Subcutaneous abdominal adipose tissue (tissue), 5 donors: ENCODE data around the gene OLFML2A.

Source experiments
- H3K27ac ChIP-seq: one replicate; pipeline ENCODE4 v1.7.0; 2013; ENCODE audit warnings: low read depth, mild to moderate bottlenecking, inconsistent platforms, low read length, moderate library complexity
- H3K27me3 ChIP-seq, 5 donors: one replicate each; pipeline ENCODE4 v1.7.0; 2013; ENCODE audit warnings: low read length in 5 of 5, inconsistent platforms in 1 of 5; ENCODE audit not compliant: control insufficient read depth in 5 of 5, insufficient read depth in 4 of 5
- H3K36me3 ChIP-seq, 5 donors: one replicate each; pipeline ENCODE4 v1.7.0; 2013; ENCODE audit warnings: low read length in 5 of 5; ENCODE audit not compliant: control insufficient read depth in 5 of 5, insufficient read depth in 5 of 5
- H3K4me1 ChIP-seq, 5 donors: one replicate each; pipeline ENCODE4 v1.7.0; 2013; ENCODE audit warnings: low read length in 5 of 5, mild to moderate bottlenecking in 3 of 5, moderate library complexity in 1 of 5; ENCODE audit not compliant: control insufficient read depth in 5 of 5, insufficient read depth in 5 of 5
- H3K4me3 ChIP-seq, 5 donors: one replicate each; pipeline ENCODE4 v1.7.0; 2013; ENCODE audit warnings: low read length in 5 of 5, low read depth in 1 of 5
- H3K9ac ChIP-seq, 5 donors: one replicate each; pipeline ENCODE4 v1.7.0; 2013; ENCODE audit warnings: low read length in 5 of 5, mild to moderate bottlenecking in 4 of 5, moderate library complexity in 3 of 5
- H3K9me3 ChIP-seq, 5 donors: one replicate each; pipeline ENCODE4 v1.7.0; 2013; ENCODE audit warnings: low read length in 5 of 5; ENCODE audit not compliant: control insufficient read depth in 5 of 5
- donor health status: healthy.
- donor health status: healthy.
- donor health status: healthy.
- donor health status: healthy.
- donor health status: healthy.

Gene OLFML2A

GRCh38 chr9:124805186-124805585, 28.3 kb downstream of the OLFML2A start:
- Histone ChIP-seq H3K27me3 (no peaks in the 10 kb centered on the region), H3K27ac (no peak overlapping the region), H3K9ac (no peak overlapping the region), H3K4me3 (no peak overlapping the region), H3K9me3 (no peaks in the 10 kb centered on the region), H3K4me1 (peaks cover 2 to 20% (median 16%) of the 10 kb centered on the region in 5 donors), H3K36me3 (peaks cover 0 to 21% (median 8%) of the 10 kb centered on the region in 5 donors)

GRCh38 chr9:124808246-124808956, 31.5 kb downstream of the OLFML2A start:
- H3K9ac ChIP-seq = no peak overlapping the region
- no peak overlapping the region for H3K4me3 ChIP-seq
- H3K27me3 ChIP-seq = no peaks in the 10 kb centered on the region
- peaks cover 0 to 26% (median 11%) of the 10 kb centered on the region in 5 donors for H3K36me3 ChIP-seq
- peaks cover 0 to 9% (median 6%) of the 10 kb centered on the region in 5 donors for H3K4me1 ChIP-seq
- no peaks in the 10 kb centered on the region for H3K9me3 ChIP-seq
- H3K27ac ChIP-seq = no peak overlapping the region

- Histone ChIP-seq H3K9ac (no peak overlapping the region), H3K27ac (no peak overlapping the region), H3K4me3 (no peak overlapping the region), H3K27me3 (no peaks in the 10 kb centered on the region), H3K36me3 (peaks cover 0 to 24% (median 11%) of the 10 kb centered on the region in 5 donors), H3K4me1 (peaks cover 0 to 9% (median 6%) of the 10 kb centered on the region in 5 donors), H3K9me3 (no peaks in the 10 kb centered on the region)
These were observed 32.3 kb downstream of the OLFML2A start for GRCh38 chr9:124809211-124809610.

- no peaks in the 10 kb centered on the region for H3K27me3 ChIP-seq
- H3K9me3 ChIP-seq = no peaks in the 10 kb centered on the region
- no peak overlapping the region for H3K9ac ChIP-seq
- no peak overlapping the region for H3K27ac ChIP-seq
- H3K4me3 ChIP-seq = no peak overlapping the region
- peaks cover 0 to 9% (median 6%) of the 10 kb centered on the region in 5 donors for H3K4me1 ChIP-seq
- peaks cover 0 to 24% (median 11%) of the 10 kb centered on the region in 5 donors for H3K36me3 ChIP-seq
These were observed 33.0 kb downstream of the OLFML2A start for GRCh38 chr9:124809741-124810500.

GRCh38 chr9:124810663-124811355, 33.9 kb downstream of the OLFML2A start:
- peaks cover 0 to 9% (median 6%) of the 10 kb centered on the region in 5 donors for H3K4me1 ChIP-seq
- H3K27me3 ChIP-seq = no peaks in the 10 kb centered on the region
- H3K9me3 ChIP-seq = no peaks in the 10 kb centered on the region
- no peak overlapping the region for H3K4me3 ChIP-seq
- peaks cover 0 to 24% (median 11%) of the 10 kb centered on the region in 5 donors for H3K36me3 ChIP-seq
- H3K9ac ChIP-seq = no peak overlapping the region
- no peak overlapping the region for H3K27ac ChIP-seq

GRCh38 chr9:124812441-124812876, 35.5 kb downstream of the OLFML2A start:
- Histone ChIP-seq H3K27me3 (no peaks in the 10 kb centered on the region), H3K27ac (no peak overlapping the region), H3K36me3 (peaks cover 0 to 24% (median 11%) of the 10 kb centered on the region in 5 donors), H3K4me3 (no peak overlapping the region), H3K9me3 (no peaks in the 10 kb centered on the region), H3K9ac (no peak overlapping the region), H3K4me1 (peaks cover 0 to 9% (median 6%) of the 10 kb centered on the region in 5 donors)

GRCh38 chr9:124813041-124813440, 36.1 kb downstream of the OLFML2A start:
- no peaks in the 10 kb centered on the region for H3K9me3 ChIP-seq
- H3K27me3 ChIP-seq = no peaks in the 10 kb centered on the region
- no peak overlapping the region for H3K27ac ChIP-seq
- peaks cover 0 to 9% (median 6%) of the 10 kb centered on the region in 5 donors for H3K4me1 ChIP-seq
- no peak overlapping the region for H3K9ac ChIP-seq
- H3K36me3 ChIP-seq = peaks cover 0 to 23% (median 11%) of the 10 kb centered on the region in 5 donors
- H3K4me3 ChIP-seq = no peak overlapping the region

GRCh38 chr9:124813501-124814163, 36.7 kb downstream of the OLFML2A start:
- Histone ChIP-seq H3K27ac (no peak overlapping the region), H3K9ac (no peak overlapping the region)

GRCh38 chr9:124814164-124814535, 37.2 kb downstream of the OLFML2A start:
- H3K27me3 ChIP-seq = no peaks in the 10 kb centered on the region
- H3K36me3 ChIP-seq = peaks cover 0 to 17% (median 11%) of the 10 kb centered on the region in 5 donors
- H3K9me3 ChIP-seq = no peaks in the 10 kb centered on the region
- peaks cover 0 to 14% (median 9%) of the 10 kb centered on the region in 5 donors for H3K4me1 ChIP-seq
- H3K27ac ChIP-seq = no peak overlapping the region
- H3K4me3 ChIP-seq = no peak overlapping the region
- no peak overlapping the region for H3K9ac ChIP-seq

More at GRCh38 chr9:124813501-124814163, 36.7 kb downstream of the OLFML2A start:
- peaks cover 0 to 17% (median 11%) of the 10 kb centered on the region in 5 donors for H3K36me3 ChIP-seq
- no peak overlapping the region for H3K4me3 ChIP-seq
- no peaks in the 10 kb centered on the region for H3K27me3 ChIP-seq
- no peaks in the 10 kb centered on the region for H3K9me3 ChIP-seq
- H3K4me1 ChIP-seq = peaks cover 0 to 9% (median 8%) of the 10 kb centered on the region in 5 donors
